HL-60/S4 (cell line): Measurements from ENCODE around the gene AGPAT4.

Source experiments
- in situ Hi-C: fragments of 300-500 bp; cut with MboI; formaldehyde crosslinking; loops from 2 replicates; pipeline ENCODE4 v1.14.3; 2022; ENCODE audit warnings: low sequenced_read_pairs

AGPAT4 gene

DNA sequence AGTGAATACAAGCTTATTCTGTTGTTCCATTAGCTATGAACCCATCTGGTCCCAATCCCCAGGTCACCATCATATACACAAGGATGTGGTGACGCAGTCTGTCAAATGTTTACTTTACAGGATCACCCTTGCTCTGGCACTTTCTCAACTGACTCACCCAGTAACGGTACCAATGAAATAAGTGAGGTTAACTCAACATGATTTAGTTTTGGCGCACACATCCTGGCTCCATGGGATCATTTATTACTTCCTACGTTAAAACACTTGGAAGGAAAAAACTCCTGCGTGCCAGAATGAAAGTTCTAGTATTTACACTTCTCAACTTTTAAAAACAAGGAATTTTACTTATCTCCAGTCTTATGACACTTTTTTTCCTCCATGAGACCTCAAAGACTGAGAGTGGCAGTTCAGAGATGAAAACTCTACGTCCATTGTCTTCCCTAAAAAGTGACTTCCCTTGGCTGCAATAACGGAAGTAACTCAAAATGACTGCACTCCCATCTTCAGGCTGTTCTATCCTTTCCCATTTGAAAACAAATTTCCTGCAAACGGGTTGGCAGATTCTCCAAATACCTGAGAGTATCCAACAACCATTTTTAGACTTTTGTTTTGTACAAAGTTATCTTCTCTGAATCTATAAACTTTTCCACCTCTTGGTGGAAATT is 15.9 kb downstream of the AGPAT4 start:
- in situ Hi-C loops: no loop called here

DNA sequence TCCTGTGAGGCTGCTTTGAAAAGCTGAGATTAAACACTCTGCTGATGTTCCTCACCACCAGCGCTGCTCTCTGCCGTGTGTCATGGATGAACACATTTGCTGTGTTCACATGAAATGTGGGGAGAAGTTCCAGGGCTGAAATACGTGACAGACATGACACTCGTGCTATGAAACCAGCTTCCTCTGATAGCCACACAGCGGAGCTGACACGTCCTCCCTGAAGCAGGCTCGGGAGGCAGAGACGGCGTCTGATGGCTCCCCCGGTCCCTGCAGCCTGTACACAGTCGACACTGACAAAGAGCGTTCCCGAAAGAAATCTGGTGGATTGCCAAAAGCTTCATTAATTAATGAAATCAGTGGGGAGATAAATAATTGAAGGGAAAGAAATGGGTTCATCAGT is 17.5 kb downstream of the AGPAT4 start:
- in situ Hi-C loops: no loop called here

DNA sequence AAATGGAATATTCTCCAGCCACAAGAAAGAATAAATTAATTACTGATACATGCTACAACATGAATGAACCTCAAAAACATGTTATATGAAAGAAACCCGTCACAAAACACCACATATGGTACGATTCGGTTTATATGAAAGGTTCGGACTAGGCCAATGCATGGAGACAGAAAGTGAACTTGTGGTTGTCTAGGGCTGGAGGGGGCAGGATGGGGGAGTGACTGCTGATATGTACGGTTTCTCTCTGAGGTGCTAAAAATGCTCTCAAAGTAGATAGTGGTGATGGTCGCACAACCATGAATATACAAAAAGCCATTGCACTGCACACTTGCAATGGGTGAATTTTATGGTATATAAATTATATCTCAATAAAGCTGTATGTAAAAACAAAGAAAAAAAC is 18.3 kb downstream of the AGPAT4 start:
- in situ Hi-C loops: no loop called here

DNA sequence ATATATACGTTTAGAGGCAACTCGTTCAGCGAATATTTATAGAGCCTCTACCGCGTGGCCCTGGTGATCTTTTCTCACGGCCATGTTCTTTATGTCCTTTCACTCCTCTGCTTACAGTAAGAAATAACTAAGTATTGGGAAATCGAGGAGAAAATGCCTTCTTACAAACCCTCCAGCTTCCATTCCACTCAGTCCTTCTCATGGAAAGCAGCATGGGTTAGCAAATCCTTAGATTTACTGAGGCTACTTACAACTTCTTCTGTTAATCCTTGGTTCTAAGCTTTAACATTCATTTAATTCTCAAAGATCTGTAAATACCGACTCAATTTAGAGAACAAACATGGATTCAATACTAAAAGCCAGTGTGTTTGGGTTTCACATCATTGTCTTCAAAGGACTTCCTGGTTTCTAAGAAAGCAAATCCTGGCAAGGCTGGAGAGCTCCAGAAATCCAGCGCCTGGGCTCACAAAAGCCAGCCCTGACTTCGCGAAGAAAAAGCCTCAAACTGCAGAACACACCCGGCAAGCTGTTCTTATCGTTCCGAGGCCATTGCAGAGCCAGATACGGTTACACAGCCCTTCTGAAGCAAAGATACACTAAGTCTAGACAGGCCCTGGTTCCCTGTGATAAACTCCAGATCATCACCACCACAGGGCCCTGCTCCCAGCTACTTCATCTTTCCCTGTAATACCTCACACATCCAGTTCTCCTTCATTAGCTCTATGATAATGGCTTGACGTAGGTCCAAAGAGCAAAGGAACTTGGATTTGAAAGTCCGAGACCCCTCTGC is 19.2 kb downstream of the AGPAT4 start:
- in situ Hi-C loops: no loop called here

DNA sequence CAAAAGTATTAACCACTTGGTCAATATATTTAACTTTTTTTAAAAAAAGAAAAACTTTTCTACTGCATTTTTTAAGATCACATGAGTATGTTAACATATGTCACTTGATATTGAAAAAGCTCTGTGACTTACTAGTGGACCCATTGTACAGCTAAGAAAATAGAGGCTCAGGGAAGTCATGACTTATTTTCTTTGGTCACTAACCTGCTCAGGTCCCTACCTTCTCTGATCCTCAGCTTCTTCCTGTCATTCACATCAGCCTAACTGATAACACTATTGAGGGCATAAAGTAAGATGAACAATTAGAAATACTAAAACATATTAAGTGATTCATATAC is 19.8 kb downstream of the AGPAT4 start:
- in situ Hi-C loops: no loop called here

DNA sequence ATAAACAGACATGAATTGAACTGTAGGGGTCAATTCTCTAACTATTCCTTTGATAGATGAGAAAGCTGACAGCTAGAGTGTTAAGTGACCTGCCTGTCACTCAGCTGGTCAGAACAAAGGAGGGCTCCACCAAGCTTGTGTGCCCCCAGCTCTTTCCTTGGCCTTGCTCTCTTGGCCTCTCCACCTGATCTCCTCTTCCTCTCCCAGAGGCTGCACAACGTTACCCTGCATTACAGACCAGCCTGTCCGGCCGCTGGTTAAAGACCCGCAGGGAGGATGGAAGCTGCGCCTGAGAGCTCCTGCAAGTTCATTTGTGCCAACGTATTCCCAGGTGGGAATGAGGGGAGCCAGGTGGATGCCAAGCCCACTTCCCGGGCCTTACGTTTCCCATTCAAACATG is 22.5 kb downstream of the AGPAT4 start:
- in situ Hi-C loops: no loop called here

- in situ Hi-C loops: no loop called here
Measured at GRCh38 chr6:161249327-161249726, 24.5 kb downstream of the AGPAT4 start.

GRCh38 chr6:161246725-161247124 is 27.1 kb downstream of the AGPAT4 start:
- in situ Hi-C loops: no loop called here

GRCh38 chr6:161245363-161245762 is 28.5 kb downstream of the AGPAT4 start:
- in situ Hi-C loops: no loop called here

DNA sequence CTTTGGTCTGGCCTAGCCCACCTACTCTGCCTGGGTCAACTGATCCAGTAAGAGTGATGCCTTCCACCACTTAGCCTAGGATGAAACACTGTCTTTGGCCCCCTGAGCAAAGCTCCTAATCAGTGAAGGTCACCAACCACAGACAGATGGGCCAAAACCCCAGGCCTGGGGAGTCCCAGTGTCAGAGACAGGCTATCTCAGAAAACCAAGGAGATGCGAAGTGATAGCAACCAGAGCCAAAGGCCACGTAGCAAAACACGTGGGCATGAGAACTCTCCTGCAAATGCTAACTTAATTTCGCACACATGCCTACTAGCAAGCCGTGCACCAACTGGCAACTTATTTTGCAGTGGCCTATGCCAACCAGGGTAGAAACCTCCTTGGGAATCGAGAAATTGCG is 29.1 kb downstream of the AGPAT4 start:
- in situ Hi-C loops: no loop called here

DNA sequence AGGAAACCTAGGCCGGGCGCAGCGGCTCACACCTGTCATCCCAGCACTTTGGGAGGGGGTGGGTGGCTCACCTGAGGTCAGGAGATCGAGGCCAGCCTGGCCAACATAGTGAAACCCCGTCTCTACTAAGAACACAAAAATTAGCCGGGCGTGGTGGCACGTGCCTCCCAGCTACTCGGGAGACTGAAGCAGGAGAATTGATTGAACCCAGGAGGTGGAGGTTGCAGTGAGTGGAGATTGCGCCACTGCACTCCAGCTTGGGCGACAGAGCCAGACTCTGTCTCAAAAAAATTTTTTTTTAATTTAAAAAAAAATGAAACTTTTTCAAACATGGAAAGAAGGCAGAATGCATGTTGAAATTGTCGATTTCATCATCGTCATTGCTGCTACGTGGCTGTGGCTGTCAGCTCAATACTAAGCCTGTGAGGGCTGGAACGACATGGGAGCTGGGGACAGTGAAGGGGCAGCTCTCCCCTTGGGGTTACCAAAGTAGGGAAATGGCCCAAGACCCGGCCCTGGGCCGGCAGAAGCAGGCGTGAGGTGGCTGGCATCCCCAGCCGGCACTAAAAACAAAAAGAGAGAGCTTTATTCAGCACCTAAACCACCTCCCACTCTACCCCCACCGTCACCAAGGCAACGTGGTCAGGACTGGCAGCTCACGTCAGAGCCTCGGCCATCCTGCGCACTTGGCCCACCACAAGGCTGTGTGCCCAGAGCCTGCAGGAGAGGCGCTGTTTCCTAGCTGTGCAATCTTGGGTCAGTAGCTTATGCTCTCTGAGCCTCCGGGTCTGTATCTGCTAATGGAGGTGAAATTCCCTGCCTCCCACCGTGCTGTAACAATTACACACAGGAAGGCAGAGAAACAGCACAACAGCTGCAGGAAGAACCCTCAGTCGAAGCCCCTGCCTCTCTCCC is 30.8 kb downstream of the AGPAT4 start:
- in situ Hi-C loops: no loop called here

GRCh38 chr6:161242113-161242512 is 31.7 kb downstream of the AGPAT4 start:
- in situ Hi-C loops: no loop called here

GRCh38 chr6:161239001-161239400 is 34.9 kb downstream of the AGPAT4 start:
- in situ Hi-C loops: no loop called here

GRCh38 chr6:161238500-161238899 is 35.4 kb downstream of the AGPAT4 start:
- in situ Hi-C loops: no loop called here

DNA sequence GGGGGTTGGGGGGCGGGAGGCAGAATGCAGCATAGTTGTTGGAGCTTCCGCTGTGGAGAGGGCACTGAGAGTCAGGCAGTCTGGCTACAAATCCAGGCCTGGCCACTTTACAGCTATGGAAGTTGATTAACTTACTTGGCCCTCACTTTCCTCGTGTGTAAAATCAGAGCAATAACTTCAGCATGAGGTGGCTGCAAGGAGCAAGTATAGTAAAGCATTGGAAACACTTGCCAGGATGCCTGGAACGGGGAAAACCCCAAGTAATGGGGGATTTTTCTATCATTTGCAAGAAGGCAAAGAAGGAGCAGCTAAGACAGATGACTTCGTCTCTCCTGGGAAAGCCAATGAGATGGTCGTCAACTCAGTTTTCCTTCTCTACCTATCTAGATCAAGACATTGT is 35.8 kb downstream of the AGPAT4 start:
- in situ Hi-C loops: no loop called here

- in situ Hi-C loops: no loop called here
Measured at GRCh38 chr6:161237176-161237575, 36.7 kb downstream of the AGPAT4 start.

- in situ Hi-C loops: no loop called here
Measured at GRCh38 chr6:161235776-161236633, 37.9 kb downstream of the AGPAT4 start.

DNA sequence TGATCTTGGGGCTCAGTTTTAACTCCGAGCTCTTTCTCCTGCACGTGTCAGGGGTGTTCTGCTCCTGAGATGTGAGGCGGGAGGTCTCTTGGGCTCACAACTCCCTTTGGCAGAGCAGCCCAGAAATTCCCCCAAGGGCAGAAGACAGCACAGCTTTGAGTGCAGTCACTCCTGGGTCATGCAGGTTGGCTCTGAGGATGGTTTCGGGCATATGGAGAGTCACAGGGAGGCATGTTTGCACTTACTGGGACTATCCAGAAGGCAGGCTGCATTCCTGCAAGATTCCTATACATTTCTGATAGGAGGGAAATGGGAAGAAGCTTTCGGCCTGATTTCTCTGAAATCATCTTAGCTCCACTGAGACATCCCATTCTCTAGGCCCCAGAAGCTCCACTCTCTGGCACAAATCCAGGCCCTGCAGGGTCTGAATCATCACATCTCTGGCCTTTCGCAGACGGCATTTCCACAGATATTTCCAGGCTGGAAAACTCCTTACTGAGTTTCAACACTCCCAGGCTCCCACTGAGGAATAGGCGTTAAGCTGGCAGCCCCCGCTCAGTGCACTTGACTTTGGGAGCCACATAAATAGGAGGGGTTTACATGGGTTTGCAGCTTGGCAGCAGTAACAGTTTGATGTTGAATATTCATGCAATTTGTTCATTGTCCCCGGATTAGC is 39.7 kb downstream of the AGPAT4 start:
- in situ Hi-C loops: no loop called here

DNA sequence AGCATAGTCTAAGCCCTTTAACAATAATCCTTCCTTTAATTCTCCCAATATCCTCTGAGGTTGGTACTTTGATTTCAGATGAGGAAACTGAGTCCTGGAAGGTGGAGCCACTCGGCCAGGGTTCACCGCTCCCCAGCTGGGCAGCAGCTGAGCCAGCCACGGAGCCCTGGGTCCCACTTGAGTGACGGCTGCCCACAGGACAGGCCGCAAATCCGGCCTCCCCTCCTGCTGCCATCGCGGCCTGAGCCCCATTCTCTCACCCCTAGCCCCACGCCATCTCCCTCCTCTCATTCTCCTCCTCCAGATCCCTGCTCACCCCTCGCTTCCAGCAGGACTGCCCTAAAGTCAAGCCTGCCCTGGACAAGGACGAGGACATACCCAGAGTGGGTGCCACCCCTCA is 41.4 kb downstream of the AGPAT4 start:
- in situ Hi-C loops: no loop called here

DNA sequence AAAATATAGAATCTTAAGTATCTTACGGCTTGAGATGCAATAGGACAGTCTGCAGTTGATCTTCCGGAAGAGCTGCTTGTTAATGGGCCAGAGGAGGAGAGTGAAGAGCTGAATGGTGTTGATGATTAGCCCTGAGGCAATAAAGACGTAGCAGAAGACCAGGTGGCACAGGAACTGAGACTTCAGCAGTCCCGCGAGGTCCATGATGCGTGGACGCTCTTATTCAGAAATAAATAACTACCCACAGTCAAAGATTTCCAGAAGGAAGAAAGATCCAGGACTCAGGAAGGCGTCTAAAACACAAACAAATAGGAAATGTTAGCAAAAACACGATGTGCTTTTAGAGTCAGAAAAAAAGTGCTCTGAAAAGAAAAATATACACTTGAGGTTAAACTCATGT is 41.9 kb downstream of the AGPAT4 start:
- in situ Hi-C loops: no loop called here
